ENCODE results near the gene ANO8. TPM values are rescaled to one million over a fixed set of nuclear protein-coding genes. Genes with fewer than 3 reads are reported as not detected.

Gene ANO8
- total and polyA plus RNA-seq, 2 donors (not counting 3 experiments of a cell fraction or from before 2014, with no cell fraction given), result 3.5 to 6.8 TPM

- ChIA-PET CTCF (interaction anchor here (1.0 to 1.1 kb wide), 2 partner anchors 12 to 52 kb away, joined by 3 to 4 read pairs; no protein-coding TSS in a partner anchor), POLR2A (no interaction called here)
- no peaks in the 10 kb centered on the region for H4K20me1 ChIP-seq (replicated peaks; ENCODE audit: control insufficient read depth, extremely low read depth, insufficient read depth, low read length)
- no peak overlapping the region for H2AFZ ChIP-seq (ENCODE audit: low read depth, low read length)
- H3K4me1 ChIP-seq (ENCODE audit: control insufficient read depth, extremely low read depth, insufficient read depth, low read length), result peaks cover 39% of the 10 kb centered on the region
- H3K79me2 ChIP-seq (ENCODE audit: control insufficient read depth, insufficient read depth, low read length), result no peaks in the 10 kb centered on the region
- no TSS peak for BruUV-seq (replicated peaks)
- no peak overlapping the region for H3K4me2 ChIP-seq (ENCODE audit: insufficient read depth, low read length)
- dilution Hi-C loops (cut with MboI; ENCODE audit: extremely low pct_ligation_motif_present, low sequenced_read_pairs) (no loop called here), intact Hi-C loops (cut with micrococcal nuclease) (no loop called here)
- no peaks in the 10 kb centered on the region for H3K9me1 ChIP-seq (replicated peaks; ENCODE audit: control insufficient read depth, extremely low read depth, insufficient read depth, low read length)
- no peak overlapping the region for H3K9ac ChIP-seq (replicated peaks; ENCODE audit: extremely low read depth, insufficient read depth, low read length)
- H3K9me3 ChIP-seq (replicated peaks; ENCODE audit: control insufficient read depth, insufficient read depth, low read length), result no peaks in the 10 kb centered on the region
- TF ChIP-seq MAX (IDR thresholded peaks at IDR 0.05; ENCODE audit: insufficient read depth, insufficient read length) (no peak), EZH2 (IDR thresholded peaks at IDR 0.05; ENCODE audit: borderline replicate concordance, low read depth, low read length, severe bottlenecking) (no peak), FOS (IDR thresholded peaks at IDR 0.05; ENCODE audit: borderline replicate concordance, insufficient read depth, low read length) (no peak), POLR2A (IDR thresholded peaks at IDR 0.05; ENCODE audit: low read depth, low read length) (no peak), MYC (IDR thresholded peaks at IDR 0.05; ENCODE audit: low read depth, low read length) (no peak), POLR2AphosphoS5 (IDR thresholded peaks at IDR 0.05; ENCODE audit: insufficient read depth, low read depth, low read length) (no peak), CTCF (IDR thresholded peaks at IDR 0.05; ENCODE audit: extremely low read depth in 1 of 2, insufficient read depth in 1 of 2, low read depth in 1 of 2, low read length in 2 of 2) (no peak), GATA2 (IDR thresholded peaks at IDR 0.05; ENCODE audit: insufficient read depth, insufficient read length, low read depth, low read length) (no peak), JUN (IDR thresholded peaks at IDR 0.05; ENCODE audit: borderline replicate concordance, insufficient read depth, insufficient read length, low read depth) (no peak)
- peak; percentile 12 for FAIRE-seq
- no peaks in the 10 kb centered on the region for H3K27me3 ChIP-seq (ENCODE audit: control insufficient read depth in 2 of 2, insufficient read depth in 2 of 2, low read length in 2 of 2)
- DNase-seq (ENCODE audit: low read depth, low spot score), result peak; percentile 59
- H3K36me3 ChIP-seq (ENCODE audit: control insufficient read depth in 2 of 2, extremely low read depth in 1 of 2, insufficient read depth in 2 of 2, low read length in 2 of 2), result no peaks in the 10 kb centered on the region
- no peak overlapping the region for H3K4me3 ChIP-seq (replicated peaks in 1 of 3; ENCODE audit: insufficient read depth in 1 of 3, low read depth in 1 of 3, low read length in 3 of 3)
- H3K27ac ChIP-seq (ENCODE audit: insufficient read depth, low read depth, low read length), result no peak overlapping the region
Measured at GRCh38 chr19:17379221-17379631, 44.6 kb upstream of the ANO8 start.

All from endothelial cell of umbilical vein (primary cell).